ENCODE measurements around the gene EEF1AKMT3. TPM values are rescaled to one million over a fixed set of nuclear protein-coding genes. Genes with fewer than 3 reads are reported as not detected.

EEF1AKMT3 gene
- polyA plus RNA-seq, 3 donors from 2014 or later: 1.3 to 3.4 (median 2.8) TPM

- peaks cover 0 to 17% (median 5%) of the 10 kb centered on the region in 3 donors for H3K36me3 Mint-ChIP-seq
- H3K4me1 Mint-ChIP-seq: peaks cover 50 to 55% of the 10 kb centered on the region in 2 donors
- no peaks in the 10 kb centered on the region for H3K9me3 Mint-ChIP-seq
- no peak for DNase-seq
- peaks cover 0 to 3% (median 0%) of the 10 kb centered on the region in 3 donors for H3K27me3 Mint-ChIP-seq (ENCODE audit: low read depth in 3 of 3)
- no peak overlapping the region for H3K4me3 Mint-ChIP-seq
- no peak overlapping the region for H3K27ac Mint-ChIP-seq
These were observed 58.0 kb downstream of the EEF1AKMT3 start for GRCh38 chr12:57830393-57830792.

Other genes with a start within 250 kb of the EEF1AKMT3 start
- 1 to 10 TPM; 1.8 to 5.5 (median 2.7) TPM for gene MBD6, start 249.8 kb upstream of the EEF1AKMT3 start, polyA plus RNA-seq
- gene DCTN2, start 225.4 kb upstream of the EEF1AKMT3 start, polyA plus RNA-seq: 10 to 100 TPM; 90.2 to 99.0 (median 93.8) TPM
- gene KIF5A, start 222.6 kb upstream of the EEF1AKMT3 start, polyA plus RNA-seq: not detected
- 10 to 100 TPM; 33.0 to 61.8 (median 54.1) TPM for gene PIP4K2C, start 181.4 kb upstream of the EEF1AKMT3 start, polyA plus RNA-seq
- gene DTX3, start 167.8 kb upstream of the EEF1AKMT3 start, polyA plus RNA-seq: 10 to 100 TPM in 1 of 3 donors, 1 to 10 TPM in 2; 8.1 to 20.2 (median 9.5) TPM
- gene ARHGEF25, start 161.2 kb upstream of the EEF1AKMT3 start, polyA plus RNA-seq: under 1 TPM in 1 of 3 donors, not detected in 2; 0.27 TPM
- not detected for gene B4GALNT1, start 139.4 kb upstream of the EEF1AKMT3 start, polyA plus RNA-seq
- gene OS9, start 78.5 kb upstream of the EEF1AKMT3 start, polyA plus RNA-seq: 100 to 1,000 TPM in 1 of 3 donors, 10 to 100 TPM in 2; 54.2 to 111 (median 59.5) TPM
- 10 to 100 TPM in 1 of 3 donors, 1 to 10 TPM in 2; 1.4 to 10.5 (median 3.2) TPM for gene AGAP2, start 33.9 kb upstream of the EEF1AKMT3 start, polyA plus RNA-seq
- gene TSPAN31, start 27.6 kb upstream of the EEF1AKMT3 start, polyA plus RNA-seq: 100 to 1,000 TPM in 1 of 3 donors, 10 to 100 TPM in 2; 62.1 to 103 (median 72.6) TPM
- 100 to 1,000 TPM in 1 of 3 donors, 10 to 100 TPM in 2; 68.7 to 133 (median 75.6) TPM for gene CDK4, start 20.3 kb upstream of the EEF1AKMT3 start, polyA plus RNA-seq
- gene MARCHF9, start 17.5 kb upstream of the EEF1AKMT3 start, polyA plus RNA-seq: 1 to 10 TPM; 1.7 to 4.4 (median 3.7) TPM
- gene CYP27B1, start 5.5 kb upstream of the EEF1AKMT3 start, polyA plus RNA-seq: not detected
- 10 to 100 TPM in 1 of 3 donors, 1 to 10 TPM in 2; 3.5 to 11.8 (median 6.7) TPM for gene METTL1, start 509 bp upstream of the EEF1AKMT3 start, polyA plus RNA-seq
- 10 to 100 TPM; 22.2 to 38.6 (median 23.4) TPM for gene TSFM, start 10.2 kb downstream of the EEF1AKMT3 start, polyA plus RNA-seq
- gene AVIL, start 46.1 kb downstream of the EEF1AKMT3 start, polyA plus RNA-seq: under 1 TPM in 2 of 3 donors, not detected in 1; 0.40 to 0.95 TPM
- gene CTDSP2, start 74.1 kb downstream of the EEF1AKMT3 start, polyA plus RNA-seq: 10 to 100 TPM; 30.6 to 51.8 (median 36.5) TPM
- 10 to 100 TPM; 17.3 to 23.8 (median 19.3) TPM for gene ATP23, start 169.0 kb downstream of the EEF1AKMT3 start, polyA plus RNA-seq